H9 (cell line): ENCODE measurements around the gene ASPHD1. TPM values are rescaled to one million over a fixed set of nuclear protein-coding genes. Genes with fewer than 3 reads are reported as not detected.
"Not testable (repeated sequence)": the region's sequence is repeated elsewhere in the genome, so short reads cannot be mapped to it uniquely, and the experiment has no call there.

Experiments
- DNase-seq: peaks from one replicate; pipeline ENCODE4 v3.0.0-alpha.2; 2017
- H2AFZ ChIP-seq: one replicate; pipeline ENCODE4 v1.6.1; 2013; ENCODE audit warnings: mild to moderate bottlenecking, low read length, control low read depth, moderate library complexity
- H2AK5ac ChIP-seq: 2 replicates; pipeline ENCODE4 v1.6.1; 2013; ENCODE audit warnings: low read length, control low read depth, mixed read lengths; ENCODE audit not compliant: insufficient read length
- H2BK120ac ChIP-seq: one replicate; pipeline ENCODE4 v1.6.1; 2013; ENCODE audit warnings: low read depth, mild to moderate bottlenecking, low read length, control low read depth, inconsistent platforms; ENCODE audit not compliant: poor library complexity, severe bottlenecking
- H2BK12ac ChIP-seq: 2 replicates; pipeline ENCODE4 v1.6.1; 2013; ENCODE audit warnings: low read length, control low read depth, mixed read lengths, low read depth; ENCODE audit not compliant: insufficient read length
- H2BK15ac ChIP-seq: 2 replicates; pipeline ENCODE4 v1.6.1; 2013; ENCODE audit warnings: low read depth, low read length, control low read depth
- H2BK20ac ChIP-seq: one replicate; pipeline ENCODE4 v1.6.1; 2013; ENCODE audit warnings: low read depth, mild to moderate bottlenecking, low read length, control low read depth, inconsistent platforms; ENCODE audit not compliant: poor library complexity, severe bottlenecking
- H2BK5ac ChIP-seq: 2 replicates; pipeline ENCODE4 v1.6.1; 2013; ENCODE audit warnings: low read length, control low read depth, mixed read lengths; ENCODE audit not compliant: insufficient read length
- H3K14ac ChIP-seq: 2 replicates; pipeline ENCODE4 v1.6.1; 2013; ENCODE audit warnings: low read length, control low read depth; ENCODE audit not compliant: insufficient read depth
- H3K18ac ChIP-seq: 2 replicates; pipeline ENCODE4 v1.6.1; 2013; ENCODE audit warnings: low read depth, mild to moderate bottlenecking, mixed read lengths, low read length, control low read depth; ENCODE audit not compliant: insufficient read length
- H3K23ac ChIP-seq: 2 replicates; pipeline ENCODE4 v1.6.1; 2013; ENCODE audit warnings: low read length, control low read depth, mixed read lengths, low read depth; ENCODE audit not compliant: insufficient read length
- H3K23me2 ChIP-seq: 2 replicates; pipeline ENCODE4 v1.6.1; 2013; ENCODE audit warnings: low read depth, mild to moderate bottlenecking, mixed read lengths, low read length, control low read depth; ENCODE audit not compliant: insufficient read length, poor library complexity, severe bottlenecking
- H3K27ac ChIP-seq: 2 replicates; pipeline ENCODE4 v1.5.1; 2013; ENCODE audit warnings: low read length, control low read depth, mixed read lengths, low read depth; ENCODE audit not compliant: insufficient read length
- H3K27me3 ChIP-seq: 2 replicates; pipeline ENCODE4 v1.6.1; 2013; ENCODE audit warnings: low read length, control low read depth, inconsistent platforms; ENCODE audit not compliant: insufficient read depth
- H3K4ac ChIP-seq: 2 replicates; pipeline ENCODE4 v1.6.1; 2013; ENCODE audit warnings: low read depth, mild to moderate bottlenecking, control low read depth, inconsistent platforms, low read length, moderate library complexity
- H3K4me1 ChIP-seq: 2 replicates; pipeline ENCODE4 v1.6.1; 2013; ENCODE audit warnings: low read length, control low read depth, inconsistent platforms; ENCODE audit not compliant: insufficient read depth
- H3K4me2 ChIP-seq: 2 replicates; pipeline ENCODE4 v1.6.1; 2013; ENCODE audit warnings: low read length, control low read depth, mixed read lengths; ENCODE audit not compliant: insufficient read length, insufficient read depth
- H3K56ac ChIP-seq: 2 replicates; pipeline ENCODE4 v1.6.1; 2013; ENCODE audit warnings: low read depth, mild to moderate bottlenecking, mixed read lengths, low read length, control low read depth; ENCODE audit not compliant: insufficient read length
- H3K79me1 ChIP-seq: 2 replicates; pipeline ENCODE4 v1.6.1; 2013; ENCODE audit warnings: low read depth, mild to moderate bottlenecking, moderate library complexity, low read length, control low read depth, inconsistent platforms; ENCODE audit not compliant: insufficient read depth, poor library complexity, severe bottlenecking
- H3K79me2 ChIP-seq: 2 replicates; pipeline ENCODE4 v1.6.1; 2013; ENCODE audit warnings: low read length, control low read depth, inconsistent platforms; ENCODE audit not compliant: insufficient read depth
- H3K9ac ChIP-seq: 2 replicates; pipeline ENCODE4 v1.6.1; 2013; ENCODE audit warnings: low read length, control low read depth, mixed read lengths; ENCODE audit not compliant: insufficient read length; ENCODE audit errors: extremely low read depth
- H3K9me3 ChIP-seq: one replicate; pipeline ENCODE4 v1.6.1; 2013; ENCODE audit warnings: low read depth, low read length, inconsistent platforms; ENCODE audit not compliant: control insufficient read depth
- H3T11ph ChIP-seq: one replicate; pipeline ENCODE4 v1.6.1; 2013; ENCODE audit warnings: mild to moderate bottlenecking, low read length, control low read depth, inconsistent platforms
- H4K20me1 ChIP-seq: one replicate; pipeline ENCODE4 v1.6.1; 2013; ENCODE audit not compliant: control insufficient read depth, insufficient read length, insufficient read depth
- H4K5ac ChIP-seq: 2 replicates; pipeline ENCODE4 v1.6.1; 2013; ENCODE audit warnings: low read depth, mild to moderate bottlenecking, mixed read lengths, low read length, control low read depth; ENCODE audit not compliant: insufficient read length
- H4K8ac ChIP-seq: replicated peaks from 2 replicates; pipeline ENCODE4 v1.6.1; 2013; ENCODE audit warnings: low read length, control low read depth, mixed read lengths, low read depth; ENCODE audit not compliant: insufficient read length
- H4K91ac ChIP-seq: 2 replicates; pipeline ENCODE4 v1.6.1; 2013; ENCODE audit warnings: low read depth, mild to moderate bottlenecking, moderate library complexity, mixed read lengths, low read length, control low read depth; ENCODE audit not compliant: insufficient read length
- H3K27ac Mint-ChIP-seq, 3 experiments: 2 replicates in 2 of 3; 3 replicates in 1 of 3; pipeline ENCODE4 v1.8.0; 2020 to 2021; ENCODE audit warnings: mixed read lengths in 3 of 3, mild to moderate bottlenecking in 1 of 3, moderate library complexity in 1 of 3
- H3K27me3 Mint-ChIP-seq: 2 replicates; pipeline ENCODE4 v1.8.0; 2021; ENCODE audit warnings: low read depth, mild to moderate bottlenecking, moderate library complexity, mixed read lengths
- H3K36me3 Mint-ChIP-seq, 3 experiments: 2 replicates in 2 of 3; 3 replicates in 1 of 3; pipeline ENCODE4 v1.8.0; 2020 to 2021; ENCODE audit warnings: low read depth in 3 of 3, mixed read lengths in 3 of 3; ENCODE audit not compliant: insufficient read depth in 1 of 3
- H3K4me1 Mint-ChIP-seq, 2 experiments: 2 replicates each; pipeline ENCODE4 v1.8.0; 2020; ENCODE audit warnings: mixed read lengths in 2 of 2
- H3K4me3 Mint-ChIP-seq, 2 experiments: 2 replicates in 1 of 2; 3 replicates in 1 of 2; pipeline ENCODE4 v1.8.0; 2020 to 2021; ENCODE audit warnings: mild to moderate bottlenecking in 2 of 2, mixed read lengths in 2 of 2, moderate library complexity in 1 of 2
- H3K9me3 Mint-ChIP-seq, 2 experiments: 2 replicates in 1 of 2; 3 replicates in 1 of 2; pipeline ENCODE4 v1.8.0; 2020; ENCODE audit warnings: mild to moderate bottlenecking in 2 of 2, mixed read lengths in 2 of 2, moderate library complexity in 1 of 2
- CTCF ChIP-seq: fragments of 200-600 bp; sonication (generic); conservative IDR thresholded peaks from 3 replicates; pipeline ENCODE4 v1.8.0; 2021; ENCODE audit warnings: antibody characterized with exemption, mild to moderate bottlenecking
- WGBS: extraction: QIAGEN DNeasy Blood & Tissue Kit; methylation state at CpG from one replicate; pipeline ENCODE4 v1.1.7; 2013; ENCODE audit warnings: missing lambda C conversion rate, low lambda C conversion rate, mixed read lengths; ENCODE audit not compliant: insufficient read length; ENCODE audit errors: extremely low coverage; 5-methylcytosine and 5-hydroxymethylcytosine counted together
- total RNA-seq: library from RNA; stranded (reverse); gene quantifications from 2 replicates; pipeline ENCODE4 v1.2.1, GENCODE V29; 2021

Gene ASPHD1
- total RNA-seq, 1 experiment from 2014 or later, result 16.7 TPM

GRCh38 chr16:29883987-29884386 is 16.3 kb upstream of the ASPHD1 start:
- Mint-ChIP-seq H3K4me1 (no peaks in the 10 kb centered on the region), H3K36me3 (peaks cover 10 to 38% (median 34%) of the 10 kb centered on the region in 3 experiments; a peak in 6 of 7 replicates), H3K4me3 (no peak overlapping the region), H3K9me3 (no peaks in the 10 kb centered on the region), H3K27me3 (no peaks in the 10 kb centered on the region), H3K27ac (no peak overlapping the region)
- Histone ChIP-seq H2BK12ac (no peak overlapping the region), H3K23ac (no peak overlapping the region), H2AFZ (no peak overlapping the region), H2BK120ac (no peak overlapping the region), H3K23me2 (no peaks in the 10 kb centered on the region), H3K79me2 (no peaks in the 10 kb centered on the region), H4K5ac (no peak overlapping the region), H2BK20ac (no peak overlapping the region), H2BK5ac (no peak overlapping the region), H3K27me3 (no peaks in the 10 kb centered on the region), H3K27ac (no peak overlapping the region), H3K9me3 (no peaks in the 10 kb centered on the region), H2BK15ac (no peak overlapping the region), H4K20me1 (no peaks in the 10 kb centered on the region), H3K79me1 (no peaks in the 10 kb centered on the region), H2AK5ac (no peak overlapping the region), H4K91ac (no peak overlapping the region), H3T11ph (no peak overlapping the region), H4K8ac (no peak overlapping the region), H3K9ac (no peak overlapping the region), H3K14ac (no peak overlapping the region), H3K18ac (no peak overlapping the region), H3K4me2 (no peak overlapping the region), H3K56ac (no peak overlapping the region), H3K4me1 (no peaks in the 10 kb centered on the region), H3K4ac (no peak overlapping the region)
- no peak for TF ChIP-seq CTCF
- DNase-seq, result no peak
- WGBS, result no CpG with 5 or more reads among the region's 6 CpGs

- H3K14ac ChIP-seq, H4K8ac ChIP-seq, H3K27ac Mint-ChIP-seq, H4K5ac ChIP-seq, H3K9me3 Mint-ChIP-seq, H2AK5ac ChIP-seq, H3K4me3 Mint-ChIP-seq, H3K4me1 Mint-ChIP-seq, H3K4me1 ChIP-seq, H3K79me1 ChIP-seq, H3K23ac ChIP-seq, H3K9ac ChIP-seq, H2BK120ac ChIP-seq, H2BK15ac ChIP-seq, H4K91ac ChIP-seq, H2BK20ac ChIP-seq, H3T11ph ChIP-seq, H2BK12ac ChIP-seq, DNase-seq, H3K4ac ChIP-seq, H4K20me1 ChIP-seq, H2AFZ ChIP-seq, H3K4me2 ChIP-seq, H3K27me3 ChIP-seq, H3K56ac ChIP-seq, H3K27ac ChIP-seq, H3K79me2 ChIP-seq, H3K18ac ChIP-seq, H3K9me3 ChIP-seq, H3K23me2 ChIP-seq, H2BK5ac ChIP-seq, H3K27me3 Mint-ChIP-seq: not testable (repeated sequence)
- no CpG with 5 or more reads among the region's 3 CpGs for WGBS
- peaks cover 10 to 31% (median 25%) of the 10 kb centered on the region in 3 experiments; a peak in 6 of 7 replicates for H3K36me3 Mint-ChIP-seq
Observed at GRCh38 chr16:29889372-29889771, 10.9 kb upstream of the ASPHD1 start.
